ENCODE measurements around the gene KRTAP10-5.
"Not testable (repeated sequence)": the region's sequence is repeated elsewhere in the genome, so short reads cannot be mapped to it uniquely, and the experiment has no call there.

The KRTAP10-5 gene

DNA sequence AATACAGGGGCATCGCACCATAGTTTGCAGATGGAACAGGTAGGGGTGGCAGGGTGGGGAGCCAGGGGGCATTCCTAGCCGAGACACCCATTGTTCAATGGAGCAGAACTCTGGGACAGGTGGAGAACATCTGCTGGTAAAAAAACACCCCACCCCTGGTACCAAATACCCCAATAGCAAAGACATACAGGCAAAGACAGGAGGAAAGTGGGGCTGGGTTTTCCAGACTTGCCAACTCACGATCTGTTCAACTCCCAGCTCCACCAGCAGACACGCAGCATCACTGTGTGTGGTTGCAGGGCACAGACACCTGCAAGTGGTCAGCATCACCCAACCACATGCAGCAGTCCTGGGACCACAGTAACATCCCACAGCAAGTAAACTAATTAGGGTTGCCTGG is 31.1 kb upstream of the KRTAP10-5 start (continued):
- no peak for TF ChIP-seq TOX (CRISPR knock-in tag; IDR thresholded peaks at IDR 0.05; ENCODE audit: borderline replicate concordance)
- no peak for TF ChIP-seq ARNTL (CRISPR knock-in tag; IDR thresholded peaks at IDR 0.05; ENCODE audit: borderline replicate concordance, low read depth)
- TF ChIP-seq OSR1 (CRISPR knock-in tag; IDR thresholded peaks at IDR 0.05): no peak
- TF ChIP-seq ESRRG (CRISPR knock-in tag; IDR thresholded peaks at IDR 0.05): no peak
- no peak for TF ChIP-seq ISL1 (CRISPR knock-in tag; IDR thresholded peaks at IDR 0.05)
- TF ChIP-seq BACH2 (CRISPR knock-in tag; IDR thresholded peaks at IDR 0.05; ENCODE audit: borderline replicate concordance): no peak
- TF ChIP-seq, protein P1, sequence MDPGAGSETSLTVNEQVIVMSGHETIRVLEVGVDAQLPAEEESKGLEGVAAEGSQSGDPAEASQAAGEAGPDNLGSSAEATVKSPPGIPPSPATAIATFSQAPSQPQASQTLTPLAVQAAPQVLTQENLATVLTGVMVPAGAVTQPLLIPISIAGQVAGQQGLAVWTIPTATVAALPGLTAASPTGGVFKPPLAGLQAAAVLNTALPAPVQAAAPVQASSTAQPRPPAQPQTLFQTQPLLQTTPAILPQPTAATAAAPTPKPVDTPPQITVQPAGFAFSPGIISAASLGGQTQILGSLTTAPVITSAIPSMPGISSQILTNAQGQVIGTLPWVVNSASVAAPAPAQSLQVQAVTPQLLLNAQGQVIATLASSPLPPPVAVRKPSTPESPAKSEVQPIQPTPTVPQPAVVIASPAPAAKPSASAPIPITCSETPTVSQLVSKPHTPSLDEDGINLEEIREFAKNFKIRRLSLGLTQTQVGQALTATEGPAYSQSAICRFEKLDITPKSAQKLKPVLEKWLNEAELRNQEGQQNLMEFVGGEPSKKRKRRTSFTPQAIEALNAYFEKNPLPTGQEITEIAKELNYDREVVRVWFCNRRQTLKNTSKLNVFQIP (CRISPR knock-in tag; IDR thresholded peaks at IDR 0.05; ENCODE audit: borderline replicate concordance, low read depth): no peak
- TF ChIP-seq, protein P2, sequence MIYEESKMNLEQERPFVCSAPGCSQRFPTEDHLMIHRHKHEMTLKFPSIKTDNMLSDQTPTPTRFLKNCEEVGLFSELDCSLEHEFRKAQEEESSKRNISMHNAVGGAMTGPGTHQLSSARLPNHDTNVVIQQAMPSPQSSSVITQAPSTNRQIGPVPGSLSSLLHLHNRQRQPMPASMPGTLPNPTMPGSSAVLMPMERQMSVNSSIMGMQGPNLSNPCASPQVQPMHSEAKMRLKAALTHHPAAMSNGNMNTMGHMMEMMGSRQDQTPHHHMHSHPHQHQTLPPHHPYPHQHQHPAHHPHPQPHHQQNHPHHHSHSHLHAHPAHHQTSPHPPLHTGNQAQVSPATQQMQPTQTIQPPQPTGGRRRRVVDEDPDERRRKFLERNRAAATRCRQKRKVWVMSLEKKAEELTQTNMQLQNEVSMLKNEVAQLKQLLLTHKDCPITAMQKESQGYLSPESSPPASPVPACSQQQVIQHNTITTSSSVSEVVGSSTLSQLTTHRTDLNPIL (CRISPR knock-in tag; IDR thresholded peaks at IDR 0.05; ENCODE audit: low read depth): no peak
- TF ChIP-seq ZNF70 (CRISPR knock-in tag; IDR thresholded peaks at IDR 0.05): no peak
- no peak for TF ChIP-seq ZFP30 (CRISPR knock-in tag; IDR thresholded peaks at IDR 0.05)

DNA sequence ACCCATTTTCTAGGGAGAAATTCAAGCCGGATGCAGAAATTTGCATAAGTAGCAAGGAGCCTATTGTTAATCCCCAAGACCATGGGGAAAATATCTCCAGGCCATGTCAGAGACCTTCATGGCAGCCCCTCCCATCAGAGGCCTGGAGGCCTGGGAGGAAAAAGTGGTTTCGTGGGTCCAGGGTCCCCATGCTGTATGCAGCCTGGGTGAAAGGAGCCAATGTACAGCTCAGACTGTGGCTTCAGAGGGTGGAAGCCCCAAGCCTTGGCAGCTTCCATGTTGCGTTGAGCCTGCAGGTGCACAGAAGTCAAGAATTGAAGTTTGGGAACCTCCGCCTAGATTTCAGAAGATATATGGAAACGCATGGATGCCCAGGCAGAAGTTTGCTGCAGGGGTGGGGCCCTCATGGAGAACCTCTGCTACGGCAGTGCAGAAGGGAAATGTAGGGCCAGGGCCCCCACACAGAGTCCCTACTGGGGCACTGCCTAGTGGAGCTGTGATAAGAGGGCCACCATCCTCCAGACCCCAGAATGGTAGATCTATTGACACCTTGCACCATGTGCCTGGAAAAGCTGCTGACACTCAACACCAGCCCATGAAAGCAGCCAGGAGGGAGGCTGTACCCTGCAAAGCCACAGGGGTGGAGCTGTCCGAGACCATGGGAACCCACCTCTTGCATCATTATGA is 29.9 kb upstream of the KRTAP10-5 start:
- ATAC-seq: not testable (repeated sequence)

DNA sequence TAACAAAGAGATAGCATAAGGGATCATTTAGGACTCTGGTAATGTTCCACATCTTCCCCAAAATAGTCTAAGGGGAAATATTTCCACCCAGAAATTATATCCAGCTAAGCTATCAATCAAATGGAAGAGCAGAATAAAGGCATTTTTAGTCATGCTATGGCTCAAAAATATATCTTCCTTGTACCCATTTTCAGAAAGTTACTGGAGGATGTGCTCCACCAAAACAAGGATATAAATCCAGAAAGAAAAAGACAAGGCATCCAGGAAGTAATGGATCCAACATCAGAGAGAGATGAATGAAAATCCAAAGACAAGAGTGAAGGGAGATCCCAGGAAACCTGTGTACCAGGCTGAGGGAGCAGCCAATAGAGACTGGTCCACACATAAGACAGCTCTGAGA is 28.8 kb upstream of the KRTAP10-5 start:
- no peak for ATAC-seq
- TF ChIP-seq ZFP30 (CRISPR knock-in tag; IDR thresholded peaks at IDR 0.05): no peak
- no peak for TF ChIP-seq OSR1 (CRISPR knock-in tag; IDR thresholded peaks at IDR 0.05)
- no peak for TF ChIP-seq CSDC2 (CRISPR knock-in tag; IDR thresholded peaks at IDR 0.05)
- TF ChIP-seq, protein P2 (CRISPR knock-in tag; IDR thresholded peaks at IDR 0.05; ENCODE audit: low read depth): no peak
- TF ChIP-seq ESRRG (CRISPR knock-in tag; IDR thresholded peaks at IDR 0.05): no peak
- TF ChIP-seq, protein P3, sequence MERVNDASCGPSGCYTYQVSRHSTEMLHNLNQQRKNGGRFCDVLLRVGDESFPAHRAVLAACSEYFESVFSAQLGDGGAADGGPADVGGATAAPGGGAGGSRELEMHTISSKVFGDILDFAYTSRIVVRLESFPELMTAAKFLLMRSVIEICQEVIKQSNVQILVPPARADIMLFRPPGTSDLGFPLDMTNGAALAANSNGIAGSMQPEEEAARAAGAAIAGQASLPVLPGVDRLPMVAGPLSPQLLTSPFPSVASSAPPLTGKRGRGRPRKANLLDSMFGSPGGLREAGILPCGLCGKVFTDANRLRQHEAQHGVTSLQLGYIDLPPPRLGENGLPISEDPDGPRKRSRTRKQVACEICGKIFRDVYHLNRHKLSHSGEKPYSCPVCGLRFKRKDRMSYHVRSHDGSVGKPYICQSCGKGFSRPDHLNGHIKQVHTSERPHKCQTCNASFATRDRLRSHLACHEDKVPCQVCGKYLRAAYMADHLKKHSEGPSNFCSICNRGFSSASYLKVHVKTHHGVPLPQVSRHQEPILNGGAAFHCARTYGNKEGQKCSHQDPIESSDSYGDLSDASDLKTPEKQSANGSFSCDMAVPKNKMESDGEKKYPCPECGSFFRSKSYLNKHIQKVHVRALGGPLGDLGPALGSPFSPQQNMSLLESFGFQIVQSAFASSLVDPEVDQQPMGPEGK (CRISPR knock-in tag; IDR thresholded peaks at IDR 0.05; ENCODE audit: borderline replicate concordance): no peak
- TF ChIP-seq, protein P1 (CRISPR knock-in tag; IDR thresholded peaks at IDR 0.05; ENCODE audit: borderline replicate concordance, low read depth): no peak
- TF ChIP-seq, protein P4, sequence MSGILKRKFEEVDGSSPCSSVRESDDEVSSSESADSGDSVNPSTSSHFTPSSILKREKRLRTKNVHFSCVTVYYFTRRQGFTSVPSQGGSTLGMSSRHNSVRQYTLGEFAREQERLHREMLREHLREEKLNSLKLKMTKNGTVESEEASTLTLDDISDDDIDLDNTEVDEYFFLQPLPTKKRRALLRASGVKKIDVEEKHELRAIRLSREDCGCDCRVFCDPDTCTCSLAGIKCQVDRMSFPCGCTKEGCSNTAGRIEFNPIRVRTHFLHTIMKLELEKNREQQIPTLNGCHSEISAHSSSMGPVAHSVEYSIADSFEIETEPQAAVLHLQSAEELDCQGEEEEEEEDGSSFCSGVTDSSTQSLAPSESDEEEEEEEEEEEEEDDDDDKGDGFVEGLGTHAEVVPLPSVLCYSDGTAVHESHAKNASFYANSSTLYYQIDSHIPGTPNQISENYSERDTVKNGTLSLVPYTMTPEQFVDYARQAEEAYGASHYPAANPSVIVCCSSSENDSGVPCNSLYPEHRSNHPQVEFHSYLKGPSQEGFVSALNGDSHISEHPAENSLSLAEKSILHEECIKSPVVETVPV (CRISPR knock-in tag; IDR thresholded peaks at IDR 0.05): no peak
- no peak for TF ChIP-seq GLIS3 (CRISPR knock-in tag; IDR thresholded peaks at IDR 0.05)
- TF ChIP-seq, protein P5, sequence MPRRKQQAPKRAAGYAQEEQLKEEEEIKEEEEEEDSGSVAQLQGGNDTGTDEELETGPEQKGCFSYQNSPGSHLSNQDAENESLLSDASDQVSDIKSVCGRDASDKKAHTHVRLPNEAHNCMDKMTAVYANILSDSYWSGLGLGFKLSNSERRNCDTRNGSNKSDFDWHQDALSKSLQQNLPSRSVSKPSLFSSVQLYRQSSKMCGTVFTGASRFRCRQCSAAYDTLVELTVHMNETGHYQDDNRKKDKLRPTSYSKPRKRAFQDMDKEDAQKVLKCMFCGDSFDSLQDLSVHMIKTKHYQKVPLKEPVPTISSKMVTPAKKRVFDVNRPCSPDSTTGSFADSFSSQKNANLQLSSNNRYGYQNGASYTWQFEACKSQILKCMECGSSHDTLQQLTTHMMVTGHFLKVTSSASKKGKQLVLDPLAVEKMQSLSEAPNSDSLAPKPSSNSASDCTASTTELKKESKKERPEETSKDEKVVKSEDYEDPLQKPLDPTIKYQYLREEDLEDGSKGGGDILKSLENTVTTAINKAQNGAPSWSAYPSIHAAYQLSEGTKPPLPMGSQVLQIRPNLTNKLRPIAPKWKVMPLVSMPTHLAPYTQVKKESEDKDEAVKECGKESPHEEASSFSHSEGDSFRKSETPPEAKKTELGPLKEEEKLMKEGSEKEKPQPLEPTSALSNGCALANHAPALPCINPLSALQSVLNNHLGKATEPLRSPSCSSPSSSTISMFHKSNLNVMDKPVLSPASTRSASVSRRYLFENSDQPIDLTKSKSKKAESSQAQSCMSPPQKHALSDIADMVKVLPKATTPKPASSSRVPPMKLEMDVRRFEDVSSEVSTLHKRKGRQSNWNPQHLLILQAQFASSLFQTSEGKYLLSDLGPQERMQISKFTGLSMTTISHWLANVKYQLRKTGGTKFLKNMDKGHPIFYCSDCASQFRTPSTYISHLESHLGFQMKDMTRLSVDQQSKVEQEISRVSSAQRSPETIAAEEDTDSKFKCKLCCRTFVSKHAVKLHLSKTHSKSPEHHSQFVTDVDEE (CRISPR knock-in tag; IDR thresholded peaks at IDR 0.05): no peak
- no peak for TF ChIP-seq TOX (CRISPR knock-in tag; IDR thresholded peaks at IDR 0.05; ENCODE audit: borderline replicate concordance)
- no peak for TF ChIP-seq BACH2 (CRISPR knock-in tag; IDR thresholded peaks at IDR 0.05; ENCODE audit: borderline replicate concordance)
- no peak for TF ChIP-seq ISL1 (CRISPR knock-in tag; IDR thresholded peaks at IDR 0.05)
- TF ChIP-seq ARNTL (CRISPR knock-in tag; IDR thresholded peaks at IDR 0.05; ENCODE audit: borderline replicate concordance, low read depth): no peak
- TF ChIP-seq ZFP3 (CRISPR knock-in tag; IDR thresholded peaks at IDR 0.05): no peak
- TF ChIP-seq ZC3H10 (CRISPR knock-in tag; IDR thresholded peaks at IDR 0.05): no peak
- TF ChIP-seq SNAI2 (CRISPR knock-in tag; IDR thresholded peaks at IDR 0.05): no peak
- TF ChIP-seq RARB (CRISPR knock-in tag; IDR thresholded peaks at IDR 0.05): no peak
- TF ChIP-seq ZNF565 (CRISPR knock-in tag; conservative IDR thresholded peaks at IDR 0.05; ENCODE audit: low read depth): no peak
- no peak for TF ChIP-seq ZNF70 (CRISPR knock-in tag; IDR thresholded peaks at IDR 0.05)
